Activated CD8-positive, alpha-beta T cell treated with anti-CD3 and anti-CD28 coated beads, Interleukin-2, amount 10 ng/mL, durations not matched to agents 7 days and 5 days (primary cell): Measurements from ENCODE around the gene RPL19. TPM values are rescaled to one million over a fixed set of nuclear protein-coding genes. Genes with fewer than 3 reads are reported as not detected.
"Not testable (repeated sequence)": the region's sequence is repeated elsewhere in the genome, so short reads cannot be mapped to it uniquely, and the experiment has no call there.

Experiments used
- ATAC-seq: fragments of 150-1000 bp; cut with Tn5 transposase; one replicate; pipeline ENCODE4 v1.10.0; 2021; ENCODE audit warnings: moderate library complexity
- CTCF ChIA-PET: fragments of 350-600 bp; sonication (Branson Sonifier 250); formaldehyde crosslinking; loops from one replicate; lab custom pipeline; 2021; ENCODE audit warnings: antibody characterized with exemption; lab: Charles Lee
- POLR2A ChIA-PET: fragments of 350-600 bp; sonication (Branson Sonifier 250); formaldehyde crosslinking; loops from one replicate; lab custom pipeline; 2021; ENCODE audit warnings: antibody characterized with exemption; lab: Charles Lee
- DNase-seq: peaks from one replicate; pipeline ENCODE4 v3.0.0-alpha.2; 2020
- H3K27ac Mint-ChIP-seq: one replicate; pipeline ENCODE4 v1.8.0; 2021; ENCODE audit warnings: mild to moderate bottlenecking, mixed read lengths
- H3K27me3 Mint-ChIP-seq: one replicate; pipeline ENCODE4 v1.8.0; 2021; ENCODE audit warnings: low read depth, mixed read lengths
- H3K36me3 Mint-ChIP-seq: one replicate; pipeline ENCODE4 v1.8.0; 2021; ENCODE audit warnings: low read depth, mixed read lengths
- H3K4me1 Mint-ChIP-seq: one replicate; pipeline ENCODE4 v1.8.0; 2021; ENCODE audit warnings: low read depth, mixed read lengths
- H3K4me3 Mint-ChIP-seq: one replicate; pipeline ENCODE4 v1.8.0; 2021; ENCODE audit warnings: mild to moderate bottlenecking, mixed read lengths
- H3K9me3 Mint-ChIP-seq: one replicate; pipeline ENCODE4 v1.8.0; 2022; ENCODE audit warnings: mixed read lengths; ENCODE audit not compliant: insufficient read depth
- total RNA-seq, 2 experiments: library from RNA; stranded (reverse); gene quantifications; one replicate each; pipeline ENCODE4 v1.2.3, GENCODE V29; 2021

RPL19 gene
- total RNA-seq, 2 experiments from 2014 or later = 1,896 to 1,946 TPM

DNA sequence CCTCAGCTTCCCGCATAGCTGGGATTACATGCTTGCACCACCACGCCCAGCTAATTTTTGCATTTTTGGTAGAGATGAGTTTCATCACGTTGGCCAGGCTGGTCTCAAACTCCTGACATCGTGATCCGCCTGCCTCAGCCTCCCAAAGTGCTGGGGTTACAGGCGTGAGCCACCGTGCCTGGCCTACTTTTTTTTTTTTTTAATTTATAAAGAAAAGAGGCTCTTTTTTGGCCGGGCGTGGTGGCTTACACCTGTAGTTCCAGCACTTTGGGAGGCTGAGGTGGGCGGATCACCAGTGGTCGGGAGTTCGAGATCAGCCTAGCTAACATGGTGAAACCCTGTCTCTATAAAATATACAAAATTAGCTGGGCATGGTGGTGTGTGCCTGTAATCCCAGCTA is 50.0 kb downstream of the RPL19 start:
- ATAC-seq, POLR2A ChIA-PET, DNase-seq, H3K4me1 Mint-ChIP-seq, H3K9me3 Mint-ChIP-seq, H3K27ac Mint-ChIP-seq, H3K4me3 Mint-ChIP-seq, H3K36me3 Mint-ChIP-seq, H3K27me3 Mint-ChIP-seq: not testable (repeated sequence)
- CTCF ChIA-PET = interaction anchor here (0.7 to 7.3 kb wide), 5 partner anchors 10 to 1782 kb away, joined by 3 to 123 read pairs (median 3); no protein-coding TSS in a partner anchor

DNA sequence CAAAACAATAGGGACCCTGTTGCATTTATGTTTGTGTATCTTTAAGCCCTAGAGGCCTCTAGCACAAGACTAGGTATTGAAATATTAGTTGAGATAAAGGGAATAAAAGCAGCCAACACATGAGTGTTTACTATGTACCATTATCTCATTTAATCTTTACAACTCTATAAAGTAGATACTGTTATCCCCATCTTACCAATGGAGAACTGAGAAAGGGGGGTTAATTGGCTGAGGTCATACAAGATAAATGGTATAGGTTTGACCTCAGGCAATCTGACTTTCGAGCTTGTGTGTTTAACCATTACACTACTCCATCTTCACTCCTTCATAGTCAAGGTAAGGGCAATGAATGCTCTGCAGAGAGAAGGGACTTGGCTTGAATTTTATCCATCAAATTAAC is 51.9 kb downstream of the RPL19 start:
- H3K27ac Mint-ChIP-seq = no peak overlapping the region
- POLR2A ChIA-PET = no interaction called here
- no peak for ATAC-seq
- CTCF ChIA-PET = interaction anchor here (0.7 to 5.1 kb wide), 3 partner anchors 7 to 13 kb away, joined by 3 to 23 read pairs (median 8); no protein-coding TSS in a partner anchor
- no peaks in the 10 kb centered on the region for H3K4me1 Mint-ChIP-seq
- no peak for DNase-seq
- no peaks in the 10 kb centered on the region for H3K27me3 Mint-ChIP-seq
- no peak overlapping the region for H3K4me3 Mint-ChIP-seq
- no peaks in the 10 kb centered on the region for H3K9me3 Mint-ChIP-seq
- no peaks in the 10 kb centered on the region for H3K36me3 Mint-ChIP-seq

DNA sequence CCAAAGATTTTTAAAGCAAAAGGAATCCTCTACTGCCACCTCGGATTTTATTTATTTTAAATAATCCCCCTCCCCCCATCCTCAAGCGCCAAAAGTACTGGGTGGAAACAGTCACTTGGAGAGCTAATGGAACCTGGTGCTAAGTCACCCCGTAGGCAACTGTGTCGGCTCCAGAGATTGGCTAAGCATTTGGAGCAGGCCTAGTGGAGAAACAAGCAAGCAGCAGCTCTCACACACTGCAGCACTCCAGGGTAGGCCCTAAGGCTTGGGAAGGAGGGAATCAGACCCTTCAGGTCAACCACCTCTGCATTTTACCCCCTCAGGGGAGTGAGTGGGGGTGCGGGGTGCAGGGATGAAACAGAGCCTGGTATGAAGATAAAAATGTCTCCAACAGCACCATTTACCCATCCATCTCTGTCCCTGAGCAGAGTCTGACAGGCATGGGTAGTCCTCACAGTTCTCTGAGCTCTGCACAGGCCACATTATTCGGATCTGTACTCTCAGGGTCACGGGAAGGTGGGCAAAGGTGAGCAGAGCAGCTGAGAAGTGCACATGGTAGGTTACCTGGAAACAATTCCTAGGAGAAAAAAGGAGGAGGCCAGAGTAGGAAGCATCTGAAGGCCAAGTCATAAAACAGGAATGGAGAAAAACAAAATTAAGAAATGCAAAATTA is 52.8 kb downstream of the RPL19 start:
- no peaks in the 10 kb centered on the region for H3K27me3 Mint-ChIP-seq
- H3K36me3 Mint-ChIP-seq = no peaks in the 10 kb centered on the region
- H3K9me3 Mint-ChIP-seq = no peaks in the 10 kb centered on the region
- H3K4me3 Mint-ChIP-seq = no peak overlapping the region
- H3K27ac Mint-ChIP-seq = no peak overlapping the region
- POLR2A ChIA-PET = no interaction called here
- no peak for DNase-seq
- CTCF ChIA-PET = interaction anchor here (0.7 to 5.1 kb wide), 3 partner anchors 8 to 14 kb away, joined by 3 to 23 read pairs (median 8); no protein-coding TSS in a partner anchor
- ATAC-seq = no peak
- no peaks in the 10 kb centered on the region for H3K4me1 Mint-ChIP-seq

Other genes starting within 250 kb of the RPL19 start
- gene FBXO47, start 232.9 kb upstream of the RPL19 start, total RNA-seq = not detected
- gene PLXDC1, start 48.6 kb upstream of the RPL19 start, total RNA-seq = 1 to 10 TPM; 3.3 to 3.9 TPM
- not detected for gene ARL5C, start 34.1 kb upstream of the RPL19 start, total RNA-seq
- 10 to 100 TPM; 22.1 to 23.2 TPM for gene CACNB1, start 2.6 kb upstream of the RPL19 start, total RNA-seq
- gene STAC2, start 25.7 kb downstream of the RPL19 start, total RNA-seq = not detected
- gene FBXL20, start 201.3 kb downstream of the RPL19 start, total RNA-seq = 10 to 100 TPM; 11.2 to 11.8 TPM